Measurements from ENCODE around the gene CHMP4A. TPM values are rescaled to one million over a fixed set of nuclear protein-coding genes. Genes with fewer than 3 reads are reported as not detected.
A peak's percentile ranks its signal among the peaks of the same experiment; 100 is the strongest.

The CHMP4A gene
- total and polyA plus RNA-seq, 2 of the 13 experiments (the other 11 are each of a cell fraction or from before 2014, with no cell fraction given), result 83.6 to 113 TPM

DNA sequence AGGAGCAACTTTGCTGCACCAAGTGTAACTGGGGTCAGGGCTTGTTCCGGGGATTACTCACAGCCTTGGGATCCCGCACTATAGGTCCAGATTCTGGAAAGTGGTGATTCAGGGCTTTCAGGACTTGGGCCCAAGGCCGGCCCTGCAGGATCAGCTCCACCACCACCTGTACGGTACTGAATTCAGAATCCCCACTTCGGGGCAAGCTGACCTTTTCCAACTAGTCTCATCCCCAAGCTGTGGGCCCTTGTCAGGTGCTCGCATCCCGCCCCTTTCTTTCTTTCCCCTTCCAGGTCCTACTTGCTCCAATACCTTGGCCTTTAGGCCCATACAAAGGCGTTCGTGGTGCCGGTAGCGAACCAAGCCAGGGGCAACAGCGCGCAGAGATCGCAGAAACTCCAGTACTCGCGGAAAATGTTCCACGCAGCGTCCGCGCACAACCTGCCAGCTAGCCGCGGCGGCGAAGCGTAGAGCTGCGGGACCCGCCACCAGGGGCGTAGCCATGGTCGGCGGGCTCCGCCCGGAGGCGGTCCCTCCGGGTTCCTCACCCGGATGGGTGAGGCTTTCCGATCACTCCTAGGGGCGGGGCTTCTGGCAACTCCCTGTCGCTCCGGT, 28.6 kb upstream of the CHMP4A start (continued):
- TF ChIP-seq, protein P1, sequence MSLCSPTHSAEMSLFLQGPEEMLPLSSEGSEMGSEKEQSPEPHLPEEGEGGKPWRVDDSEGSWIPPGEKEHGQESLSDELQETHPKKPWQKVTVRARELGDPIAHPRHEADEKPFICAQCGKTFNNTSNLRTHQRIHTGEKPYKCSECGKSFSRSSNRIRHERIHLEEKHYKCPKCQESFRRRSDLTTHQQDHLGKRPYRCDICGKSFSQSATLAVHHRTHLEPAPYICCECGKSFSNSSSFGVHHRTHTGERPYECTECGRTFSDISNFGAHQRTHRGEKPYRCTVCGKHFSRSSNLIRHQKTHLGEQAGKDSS (CRISPR knock-in tag; IDR thresholded peaks at IDR 0.05; ENCODE audit: borderline replicate concordance, low read depth), result 0 out of 2 replicates have a peak, but pooled peaks have one; percentile 7
- TF ChIP-seq, protein P2, sequence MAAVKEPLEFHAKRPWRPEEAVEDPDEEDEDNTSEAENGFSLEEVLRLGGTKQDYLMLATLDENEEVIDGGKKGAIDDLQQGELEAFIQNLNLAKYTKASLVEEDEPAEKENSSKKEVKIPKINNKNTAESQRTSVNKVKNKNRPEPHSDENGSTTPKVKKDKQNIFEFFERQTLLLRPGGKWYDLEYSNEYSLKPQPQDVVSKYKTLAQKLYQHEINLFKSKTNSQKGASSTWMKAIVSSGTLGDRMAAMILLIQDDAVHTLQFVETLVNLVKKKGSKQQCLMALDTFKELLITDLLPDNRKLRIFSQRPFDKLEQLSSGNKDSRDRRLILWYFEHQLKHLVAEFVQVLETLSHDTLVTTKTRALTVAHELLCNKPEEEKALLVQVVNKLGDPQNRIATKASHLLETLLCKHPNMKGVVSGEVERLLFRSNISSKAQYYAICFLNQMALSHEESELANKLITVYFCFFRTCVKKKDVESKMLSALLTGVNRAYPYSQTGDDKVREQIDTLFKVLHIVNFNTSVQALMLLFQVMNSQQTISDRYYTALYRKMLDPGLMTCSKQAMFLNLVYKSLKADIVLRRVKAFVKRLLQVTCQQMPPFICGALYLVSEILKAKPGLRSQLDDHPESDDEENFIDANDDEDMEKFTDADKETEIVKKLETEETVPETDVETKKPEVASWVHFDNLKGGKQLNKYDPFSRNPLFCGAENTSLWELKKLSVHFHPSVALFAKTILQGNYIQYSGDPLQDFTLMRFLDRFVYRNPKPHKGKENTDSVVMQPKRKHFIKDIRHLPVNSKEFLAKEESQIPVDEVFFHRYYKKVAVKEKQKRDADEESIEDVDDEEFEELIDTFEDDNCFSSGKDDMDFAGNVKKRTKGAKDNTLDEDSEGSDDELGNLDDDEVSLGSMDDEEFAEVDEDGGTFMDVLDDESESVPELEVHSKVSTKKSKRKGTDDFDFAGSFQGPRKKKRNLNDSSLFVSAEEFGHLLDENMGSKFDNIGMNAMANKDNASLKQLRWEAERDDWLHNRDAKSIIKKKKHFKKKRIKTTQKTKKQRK (IDR thresholded peaks at IDR 0.05; ENCODE audit: low read length), result no peak
- TF ChIP-seq RBAK (CRISPR knock-in tag; IDR thresholded peaks at IDR 0.05), result no peak
- TF ChIP-seq ZNF296 (CRISPR knock-in tag; conservative IDR thresholded peaks at IDR 0.05), result peak; percentile 78
- no peak for TF ChIP-seq ZNF639 (CRISPR knock-in tag; conservative IDR thresholded peaks at IDR 0.05)
- peak; percentile 26; the same call in 1 of the 2 replicates for TF ChIP-seq MIER3 (CRISPR knock-in tag; IDR thresholded peaks at IDR 0.05; ENCODE audit: borderline replicate concordance)
- TF ChIP-seq RFX3 (CRISPR knock-in tag; IDR thresholded peaks at IDR 0.05), result peak; percentile 10; the same call in 1 of the 2 replicates
- TF ChIP-seq FOSL2 (CRISPR knock-in tag; IDR thresholded peaks at IDR 0.05), result no peak
- TF ChIP-seq SP140L (CRISPR knock-in tag; IDR thresholded peaks at IDR 0.05; ENCODE audit: borderline replicate concordance), result no peak
- TF ChIP-seq FUBP1 (CRISPR knock-in tag; IDR thresholded peaks at IDR 0.05; ENCODE audit: borderline replicate concordance), result peak; percentile 13; the same call in 1 of the 2 replicates
- TF ChIP-seq GATA4 (IDR thresholded peaks at IDR 0.05; ENCODE audit: borderline replicate concordance, low read depth), result peak; percentile 65; the same call in 1 of the 2 replicates
- TF ChIP-seq KDM4B (CRISPR knock-in tag; IDR thresholded peaks at IDR 0.05), result no peak
- TF ChIP-seq MED8 (CRISPR knock-in tag; IDR thresholded peaks at IDR 0.05; ENCODE audit: insufficient replicate concordance), result peak; percentile 83
- TF ChIP-seq ZNF580 (CRISPR knock-in tag; IDR thresholded peaks at IDR 0.05; ENCODE audit: borderline replicate concordance, low read depth), result no peak
- TF ChIP-seq, protein P3, sequence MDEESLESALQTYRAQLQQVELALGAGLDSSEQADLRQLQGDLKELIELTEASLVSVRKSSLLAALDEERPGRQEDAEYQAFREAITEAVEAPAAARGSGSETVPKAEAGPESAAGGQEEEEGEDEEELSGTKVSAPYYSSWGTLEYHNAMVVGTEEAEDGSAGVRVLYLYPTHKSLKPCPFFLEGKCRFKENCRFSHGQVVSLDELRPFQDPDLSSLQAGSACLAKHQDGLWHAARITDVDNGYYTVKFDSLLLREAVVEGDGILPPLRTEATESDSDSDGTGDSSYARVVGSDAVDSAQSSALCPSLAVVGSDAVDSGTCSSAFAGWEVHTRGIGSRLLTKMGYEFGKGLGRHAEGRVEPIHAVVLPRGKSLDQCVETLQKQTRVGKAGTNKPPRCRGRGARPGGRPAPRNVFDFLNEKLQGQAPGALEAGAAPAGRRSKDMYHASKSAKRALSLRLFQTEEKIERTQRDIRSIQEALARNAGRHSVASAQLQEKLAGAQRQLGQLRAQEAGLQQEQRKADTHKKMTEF (CRISPR knock-in tag; IDR thresholded peaks at IDR 0.05), result no peak
- TF ChIP-seq CCAR2 (optimal IDR thresholded peaks at IDR 0.05; ENCODE audit: low read depth, low read length), result peak; percentile 27
- peak; percentile 84 for TF ChIP-seq ZFX (CRISPR knock-in tag; IDR thresholded peaks at IDR 0.05; ENCODE audit: low read depth)
- TF ChIP-seq CENPBD1 (CRISPR knock-in tag; IDR thresholded peaks at IDR 0.05; ENCODE audit: borderline replicate concordance, low read depth), result no peak
- no peak for TF ChIP-seq TOE1 (CRISPR knock-in tag; IDR thresholded peaks at IDR 0.05)

All from HepG2 (cell line).